Naive thymus-derived CD4-positive, alpha-beta T cell (primary cell): ENCODE results near the gene RPL38. TPM values are rescaled to one million over a fixed set of nuclear protein-coding genes. Genes with fewer than 3 reads are reported as not detected.

Experiments
- ATAC-seq: fragments of 150-1000 bp; cut with Tn5 transposase; 2 replicates; pipeline ENCODE4 v1.10.0; 2021; ENCODE audit warnings: mild to moderate bottlenecking, moderate library complexity
- CTCF ChIA-PET: fragments of 350-600 bp; sonication (Branson Sonifier 250); formaldehyde crosslinking; loops from one replicate; lab custom pipeline; 2021; ENCODE audit warnings: antibody characterized with exemption; lab: Charles Lee
- POLR2A ChIA-PET: fragments of 350-600 bp; sonication (Branson Sonifier 250); formaldehyde crosslinking; loops from one replicate; lab custom pipeline; 2021; ENCODE audit warnings: antibody characterized with exemption, inconsistent platforms; lab: Charles Lee
- DNase-seq, 9 donors: peaks; one replicate each; pipeline versions ENCODE4 v3.0.0 to v3.0.0-alpha.2; 2020 to 2022; ENCODE audit warnings: mixed read lengths in 1 of 9
- H3K27ac ChIP-seq: one replicate; pipeline ENCODE4 v1.7.0; 2013; ENCODE audit warnings: mild to moderate bottlenecking, low read depth, low read length, moderate library complexity
- H3K27me3 ChIP-seq, 2 donors: one replicate each; pipeline ENCODE4 v1.7.0; 2013; ENCODE audit warnings: low read length in 2 of 2, mild to moderate bottlenecking in 2 of 2, moderate library complexity in 2 of 2; ENCODE audit not compliant: control insufficient read depth in 2 of 2, insufficient read depth in 2 of 2
- H3K36me3 ChIP-seq, 3 experiments: 1 replicate in 2 of 3; 2 replicates in 1 of 3; pipeline ENCODE4 v1.7.0; 2013; ENCODE audit warnings: low read length in 3 of 3, mild to moderate bottlenecking in 3 of 3, moderate library complexity in 1 of 3; ENCODE audit not compliant: insufficient read depth in 3 of 3, control insufficient read depth in 2 of 3
- H3K4me1 ChIP-seq, 2 donors: one replicate each; pipeline ENCODE4 v1.7.0; 2013; ENCODE audit warnings: low read length in 2 of 2, mild to moderate bottlenecking in 2 of 2, moderate library complexity in 1 of 2; ENCODE audit not compliant: control insufficient read depth in 2 of 2, insufficient read depth in 2 of 2
- H3K4me3 ChIP-seq: 2 replicates; pipeline ENCODE4 v1.7.0; 2013; ENCODE audit warnings: mild to moderate bottlenecking, low read length
- H3K9me3 ChIP-seq, 3 experiments: 1 replicate in 2 of 3; 2 replicates in 1 of 3; pipeline ENCODE4 v1.7.0; 2013; ENCODE audit warnings: low read length in 3 of 3; ENCODE audit not compliant: control insufficient read depth in 2 of 3
- H3K27ac Mint-ChIP-seq, 9 donors: one replicate each; pipeline ENCODE4 v1.8.0; 2020 to 2022; ENCODE audit warnings: mixed read lengths in 9 of 9, mild to moderate bottlenecking in 8 of 9, moderate library complexity in 5 of 9, inconsistent platforms in 2 of 9
- H3K27me3 Mint-ChIP-seq, 5 donors: one replicate each; pipeline ENCODE4 v1.8.0; 2021 to 2022; ENCODE audit warnings: mixed read lengths in 5 of 5, mild to moderate bottlenecking in 1 of 5
- H3K36me3 Mint-ChIP-seq, 5 donors: one replicate each; pipeline ENCODE4 v1.8.0; 2020 to 2022; ENCODE audit warnings: mixed read lengths in 5 of 5, mild to moderate bottlenecking in 3 of 5, inconsistent platforms in 1 of 5
- H3K4me1 Mint-ChIP-seq, 7 donors: one replicate each; pipeline ENCODE4 v1.8.0; 2020 to 2022; ENCODE audit warnings: mixed read lengths in 7 of 7, mild to moderate bottlenecking in 3 of 7, inconsistent platforms in 1 of 7
- H3K4me3 Mint-ChIP-seq, 10 donors: one replicate each; pipeline ENCODE4 v1.8.0; 2020 to 2022; ENCODE audit warnings: mild to moderate bottlenecking in 10 of 10, mixed read lengths in 10 of 10, moderate library complexity in 6 of 10, inconsistent platforms in 2 of 10
- H3K9me3 Mint-ChIP-seq, 11 donors: one replicate each; pipeline ENCODE4 v1.8.0; 2020 to 2022; ENCODE audit warnings: mixed read lengths in 11 of 11, mild to moderate bottlenecking in 4 of 11, inconsistent platforms in 1 of 11, moderate library complexity in 1 of 11
- intact Hi-C, 2 donors: fragments of 100-400 bp; cut with micrococcal nuclease; formaldehyde crosslinking; loops; one replicate each; pipeline ENCODE4 v1.15.1; 2023
- polyA plus RNA-seq, 2 donors: library from polyadenylated mRNA; unstranded; fragments of 300-500 nt; fragmentation: Illumina TruSeq; gene quantifications; one replicate each; pipeline ENCODE4 v1.2.3, GENCODE V29; 2021
- total RNA-seq, 6 experiments: library from RNA in 5 of 6; stranded (reverse) in 5 of 6; gene quantifications; 1 replicate in 5 of 6; 2 replicates in 1 of 6; pipeline ENCODE4 v1.2.3 and lab custom pipeline; 2021 to 2026

RPL38 gene
- total RNA-seq (1,000 to 10,000 TPM; 1,097 to 2,553 (median 2,002) TPM), polyA plus RNA-seq (1,000 to 10,000 TPM; 1,479 to 2,523 TPM), total RNA-seq (lab: John Stamatoyannopoulos, UW) (691 reads per million, percentile 98 among the genes with 10 or more reads in this experiment)

- Mint-ChIP-seq H3K4me1 (peaks cover 24 to 49% (median 34%) of the 10 kb centered on the region in 7 donors), H3K9me3 (peaks cover 0 to 3% (median 0%) of the 10 kb centered on the region in 11 donors), H3K4me3 (peak within 1 kb of the TSS; percentile 85 to 100 (median 98)), H3K36me3 (peaks cover 5 to 16% (median 11%) of the 10 kb centered on the region in 5 donors), H3K27ac (peak within 1 kb of the TSS; percentile 89 to 98 (median 96)), H3K27me3 (peaks cover 8 to 16% (median 11%) of the 10 kb centered on the region in 5 donors)
- H3K27ac ChIP-seq = peak within 1 kb of the TSS; percentile 86
- CTCF ChIA-PET = interaction anchor here (0.6 to 1.6 kb wide), 6 partner anchors 10 to 1280 kb away, joined by 3 to 6 read pairs (median 3); partner anchors contain the start of gene TTYH2
- DNase-seq = peak; percentile 83 to 95 (median 94)
- peaks cover 16 to 20% of the 10 kb centered on the region in 2 donors for H3K4me1 ChIP-seq
- intact Hi-C loops = loop anchor here (1.0 to 10.0 kb wide), 11 partner anchors 10 to 1476 kb away; partner anchors contain the start of genes TTYH2 (in 2 of the 2), BTBD17 (in 1 of the 2), CDC42EP4 (in 1 of the 2) and COG1 (in 1 of the 2)
- H3K36me3 ChIP-seq = peaks cover 4 to 43% (median 8%) of the 10 kb centered on the region in 3 experiments
- peak; percentile 98 for ATAC-seq
- peak within 1 kb of the TSS; percentile 89 for H3K4me3 ChIP-seq
- POLR2A ChIA-PET = interaction anchor here (0.7 to 2.9 kb wide), 4 partner anchors 9 to 78 kb away, joined by 3 to 17 read pairs (median 4); partner anchors contain the start of gene TTYH2
- H3K9me3 ChIP-seq = no peaks in the 10 kb centered on the region
- peaks cover 0 to 5% of the 10 kb centered on the region in 2 donors for H3K27me3 ChIP-seq
Measured at GRCh38 chr17:74203439-74204240, at the start of gene RPL38. TSS of gene RPL38 (plus strand) at chr17:74203678. CDS start at chr17:74203956, 278 bp downstream.

GRCh38 chr17:74153821-74154430 lies 49.6 kb upstream of the RPL38 start:
- H3K9me3 Mint-ChIP-seq = peaks cover 0 to 6% (median 0%) of the 10 kb centered on the region in 11 donors
- H3K4me3 Mint-ChIP-seq = no peak overlapping the region
- ATAC-seq (no peak), DNase-seq (no peak)
- intact Hi-C loops = no loop called here
- no peaks in the 10 kb centered on the region for H3K4me1 ChIP-seq
- ChIA-PET POLR2A (no interaction called here), CTCF (no interaction called here)
- H3K27ac Mint-ChIP-seq = no peak overlapping the region
- H3K4me1 Mint-ChIP-seq = peaks cover 0 to 1% (median 0%) of the 10 kb centered on the region in 7 donors
- no peaks in the 10 kb centered on the region for H3K27me3 ChIP-seq
- no peaks in the 10 kb centered on the region for H3K36me3 Mint-ChIP-seq
- H3K27me3 Mint-ChIP-seq = peaks cover 3 to 26% (median 20%) of the 10 kb centered on the region in 5 donors
- no peaks in the 10 kb centered on the region for H3K36me3 ChIP-seq
- H3K9me3 ChIP-seq = no peaks in the 10 kb centered on the region
- no peak overlapping the region for H3K4me3 ChIP-seq
- H3K27ac ChIP-seq = no peak overlapping the region

- CTCF ChIA-PET = no interaction called here
- no peak for DNase-seq
- no peaks in the 10 kb centered on the region for H3K4me1 Mint-ChIP-seq
- intact Hi-C loops = no loop called here
- H3K4me3 Mint-ChIP-seq = no peak overlapping the region
- Histone ChIP-seq H3K9me3 (no peaks in the 10 kb centered on the region), H3K4me1 (no peaks in the 10 kb centered on the region), H3K4me3 (no peak overlapping the region), H3K36me3 (no peaks in the 10 kb centered on the region), H3K27ac (no peak overlapping the region), H3K27me3 (no peaks in the 10 kb centered on the region)
- POLR2A ChIA-PET = interaction anchor here (0.6 kb wide), 1 partner anchor 577 kb away, joined by 4 read pairs; no protein-coding TSS in a partner anchor
- H3K27me3 Mint-ChIP-seq = peaks cover 0 to 25% (median 11%) of the 10 kb centered on the region in 5 donors
- H3K9me3 Mint-ChIP-seq = peaks cover 0 to 5% (median 0%) of the 10 kb centered on the region in 11 donors
- H3K27ac Mint-ChIP-seq = no peak overlapping the region
- no peak for ATAC-seq
- no peaks in the 10 kb centered on the region for H3K36me3 Mint-ChIP-seq
Measured at GRCh38 chr17:74156878-74157277, 46.6 kb upstream of the RPL38 start.

- H3K4me3 ChIP-seq = no peak overlapping the region
- no peak overlapping the region for H3K4me3 Mint-ChIP-seq
- no peak overlapping the region for H3K27ac ChIP-seq
- H3K27ac Mint-ChIP-seq = no peak overlapping the region
- POLR2A ChIA-PET = interaction anchor here (0.6 kb wide), 1 partner anchor 578 kb away, joined by 4 read pairs; no protein-coding TSS in a partner anchor
- H3K27me3 ChIP-seq = no peaks in the 10 kb centered on the region
- H3K9me3 Mint-ChIP-seq = peaks cover 0 to 5% (median 0%) of the 10 kb centered on the region in 11 donors
- CTCF ChIA-PET = no interaction called here
- no peaks in the 10 kb centered on the region for H3K36me3 ChIP-seq
- DNase-seq (no peak), ATAC-seq (no peak)
- no peaks in the 10 kb centered on the region for H3K36me3 Mint-ChIP-seq
- H3K4me1 Mint-ChIP-seq = no peaks in the 10 kb centered on the region
- H3K27me3 Mint-ChIP-seq = peaks cover 0 to 25% (median 11%) of the 10 kb centered on the region in 5 donors
- no peaks in the 10 kb centered on the region for H3K4me1 ChIP-seq
- intact Hi-C loops = no loop called here
- H3K9me3 ChIP-seq = no peaks in the 10 kb centered on the region
Measured at GRCh38 chr17:74157366-74157765, 46.1 kb upstream of the RPL38 start.

GRCh38 chr17:74158761-74159160 lies 44.7 kb upstream of the RPL38 start:
- Mint-ChIP-seq H3K27me3 (peaks cover 0 to 25% (median 11%) of the 10 kb centered on the region in 5 donors), H3K27ac (no peak overlapping the region), H3K4me1 (no peaks in the 10 kb centered on the region), H3K36me3 (no peaks in the 10 kb centered on the region), H3K4me3 (no peak overlapping the region), H3K9me3 (peaks cover 0 to 5% (median 0%) of the 10 kb centered on the region in 11 donors)
- no peak for ATAC-seq
- Histone ChIP-seq H3K27me3 (no peaks in the 10 kb centered on the region), H3K36me3 (no peaks in the 10 kb centered on the region), H3K9me3 (no peaks in the 10 kb centered on the region), H3K4me1 (no peaks in the 10 kb centered on the region), H3K27ac (no peak overlapping the region), H3K4me3 (no peak overlapping the region)
- no peak for DNase-seq
- POLR2A ChIA-PET = no interaction called here
- CTCF ChIA-PET = interaction anchor here (1.0 kb wide), 1 partner anchor 729 kb away, joined by 5 read pairs; no protein-coding TSS in a partner anchor
- intact Hi-C loops = no loop called here

- Histone ChIP-seq H3K4me3 (no peak overlapping the region), H3K27me3 (no peaks in the 10 kb centered on the region), H3K4me1 (no peaks in the 10 kb centered on the region), H3K9me3 (no peaks in the 10 kb centered on the region), H3K27ac (no peak overlapping the region), H3K36me3 (no peaks in the 10 kb centered on the region)
- H3K36me3 Mint-ChIP-seq = no peaks in the 10 kb centered on the region
- no peak overlapping the region for H3K27ac Mint-ChIP-seq
- intact Hi-C loops = no loop called here
- peaks cover 0 to 23% (median 11%) of the 10 kb centered on the region in 5 donors for H3K27me3 Mint-ChIP-seq
- peaks cover 0 to 5% (median 0%) of the 10 kb centered on the region in 11 donors for H3K9me3 Mint-ChIP-seq
- H3K4me1 Mint-ChIP-seq = no peaks in the 10 kb centered on the region
- H3K4me3 Mint-ChIP-seq = no peak overlapping the region
- ATAC-seq (no peak), DNase-seq (no peak)
- ChIA-PET POLR2A (no interaction called here), CTCF (interaction anchor here (1.0 kb wide), 1 partner anchor 730 kb away, joined by 5 read pairs; no protein-coding TSS in a partner anchor)
Measured at GRCh38 chr17:74159226-74159840, 44.1 kb upstream of the RPL38 start.
